Fibroblast of mammary gland (primary cell): ENCODE data around the gene GRIA1.

Experiments used
- DNase-seq: peaks from one replicate; pipeline ENCODE4 v3.0.0-alpha.2; 2010; ENCODE audit warnings: low read depth
- H3K4me3 ChIP-seq: 2 replicates; pipeline ENCODE4 v1.5.1; 2011; ENCODE audit warnings: low read depth, mild to moderate bottlenecking, low read length, moderate library complexity; ENCODE audit not compliant: control insufficient read depth
- TF ChIP-seq, protein P1 (sequence below): conservative IDR thresholded peaks from 2 replicates; pipeline ENCODE4 v1.5.1; 2011; ENCODE audit warnings: low read depth, low read length, inconsistent platforms; ENCODE audit not compliant: control insufficient read depth, insufficient read depth

Gene GRIA1

GRCh38 chr5:153678617-153679329 lies 188.3 kb downstream of the GRIA1 start:
- no peak for DNase-seq
- H3K4me3 ChIP-seq = no peak overlapping the region
- TF ChIP-seq, protein P1, sequence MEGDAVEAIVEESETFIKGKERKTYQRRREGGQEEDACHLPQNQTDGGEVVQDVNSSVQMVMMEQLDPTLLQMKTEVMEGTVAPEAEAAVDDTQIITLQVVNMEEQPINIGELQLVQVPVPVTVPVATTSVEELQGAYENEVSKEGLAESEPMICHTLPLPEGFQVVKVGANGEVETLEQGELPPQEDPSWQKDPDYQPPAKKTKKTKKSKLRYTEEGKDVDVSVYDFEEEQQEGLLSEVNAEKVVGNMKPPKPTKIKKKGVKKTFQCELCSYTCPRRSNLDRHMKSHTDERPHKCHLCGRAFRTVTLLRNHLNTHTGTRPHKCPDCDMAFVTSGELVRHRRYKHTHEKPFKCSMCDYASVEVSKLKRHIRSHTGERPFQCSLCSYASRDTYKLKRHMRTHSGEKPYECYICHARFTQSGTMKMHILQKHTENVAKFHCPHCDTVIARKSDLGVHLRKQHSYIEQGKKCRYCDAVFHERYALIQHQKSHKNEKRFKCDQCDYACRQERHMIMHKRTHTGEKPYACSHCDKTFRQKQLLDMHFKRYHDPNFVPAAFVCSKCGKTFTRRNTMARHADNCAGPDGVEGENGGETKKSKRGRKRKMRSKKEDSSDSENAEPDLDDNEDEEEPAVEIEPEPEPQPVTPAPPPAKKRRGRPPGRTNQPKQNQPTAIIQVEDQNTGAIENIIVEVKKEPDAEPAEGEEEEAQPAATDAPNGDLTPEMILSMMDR = no peak

GRCh38 chr5:153690236-153690635 lies 199.8 kb downstream of the GRIA1 start:
- H3K4me3 ChIP-seq = no peak overlapping the region
- DNase-seq = no peak
- TF ChIP-seq, protein P1 = no peak

- no peak for DNase-seq
- TF ChIP-seq, protein P1 = no peak
- no peak overlapping the region for H3K4me3 ChIP-seq
These were observed 205.8 kb downstream of the GRIA1 start for GRCh38 chr5:153696256-153696655.

DNA sequence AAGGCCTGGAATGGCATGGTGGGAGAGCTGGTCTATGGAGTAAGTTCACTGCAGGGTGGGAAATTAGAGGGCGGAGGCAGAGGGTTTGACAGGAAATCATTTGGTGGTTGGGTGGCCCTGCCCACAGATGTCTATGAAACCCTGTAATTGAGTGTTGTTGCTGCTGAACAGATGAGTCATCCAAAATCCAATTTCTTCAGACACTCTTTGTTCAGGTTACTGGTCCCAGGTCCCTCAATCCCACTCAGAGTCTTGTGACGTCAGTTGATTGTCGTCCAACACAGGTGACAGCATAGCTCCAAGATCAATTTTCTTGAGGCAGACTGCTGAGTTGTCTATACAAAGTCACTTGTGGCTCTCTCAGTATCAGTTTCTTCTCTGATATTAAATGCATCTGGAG lies 208.6 kb downstream of the GRIA1 start:
- peak; percentile 15 for DNase-seq
- H3K4me3 ChIP-seq = no peak overlapping the region
- TF ChIP-seq, protein P1 = no peak

DNA sequence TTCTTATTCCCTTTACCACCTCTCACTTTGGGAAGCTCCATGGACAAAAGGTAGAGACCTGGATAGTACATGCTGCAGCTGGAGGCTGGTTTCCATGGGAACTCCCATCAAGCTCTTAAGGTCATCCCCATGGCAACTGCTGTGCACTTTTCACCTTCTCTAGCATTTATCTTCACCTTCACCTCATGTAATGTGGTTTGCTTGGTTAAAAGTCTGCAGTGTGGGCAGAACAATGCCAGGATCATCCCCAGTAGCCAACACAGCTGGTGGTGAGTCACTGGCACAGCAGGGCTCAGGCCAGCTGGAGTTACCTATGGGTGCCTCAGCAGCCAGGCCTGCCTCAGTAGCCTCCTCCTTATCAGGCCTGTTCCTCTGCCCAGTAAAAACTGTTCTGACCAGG lies 210.5 kb downstream of the GRIA1 start:
- TF ChIP-seq, protein P1 = no peak
- no peak overlapping the region for H3K4me3 ChIP-seq
- peak; percentile 13 for DNase-seq

DNA sequence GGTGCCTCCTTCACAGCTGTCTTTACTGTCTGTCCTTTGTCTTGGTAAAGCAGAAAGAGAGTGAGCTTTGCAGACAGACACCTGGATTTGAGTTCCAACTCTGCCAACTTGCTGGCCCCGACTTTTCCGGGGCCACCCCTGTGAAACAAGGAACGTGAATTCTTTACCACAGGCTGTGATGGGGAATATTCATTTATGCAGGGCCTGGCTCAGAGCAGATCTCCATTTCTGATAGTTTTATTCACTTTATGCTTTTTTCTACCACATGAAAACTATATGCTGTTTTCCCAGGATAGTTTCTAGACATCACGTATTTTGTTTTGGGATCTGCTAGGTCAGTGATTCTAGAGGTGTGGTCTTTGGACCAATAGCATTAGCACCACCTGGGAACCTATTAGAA lies 211.8 kb downstream of the GRIA1 start:
- no peak for DNase-seq
- TF ChIP-seq, protein P1 = no peak
- no peak overlapping the region for H3K4me3 ChIP-seq
